ENCODE measurements around the gene ACSS1. TPM values are rescaled to one million over a fixed set of nuclear protein-coding genes. Genes with fewer than 3 reads are reported as not detected.
"Not testable (repeated sequence)": the region's sequence is repeated elsewhere in the genome, so short reads cannot be mapped to it uniquely, and the experiment has no call there.

The ACSS1 gene
- total RNA-seq, 1 donor from 2014 or later, result 3.7 TPM

DNA sequence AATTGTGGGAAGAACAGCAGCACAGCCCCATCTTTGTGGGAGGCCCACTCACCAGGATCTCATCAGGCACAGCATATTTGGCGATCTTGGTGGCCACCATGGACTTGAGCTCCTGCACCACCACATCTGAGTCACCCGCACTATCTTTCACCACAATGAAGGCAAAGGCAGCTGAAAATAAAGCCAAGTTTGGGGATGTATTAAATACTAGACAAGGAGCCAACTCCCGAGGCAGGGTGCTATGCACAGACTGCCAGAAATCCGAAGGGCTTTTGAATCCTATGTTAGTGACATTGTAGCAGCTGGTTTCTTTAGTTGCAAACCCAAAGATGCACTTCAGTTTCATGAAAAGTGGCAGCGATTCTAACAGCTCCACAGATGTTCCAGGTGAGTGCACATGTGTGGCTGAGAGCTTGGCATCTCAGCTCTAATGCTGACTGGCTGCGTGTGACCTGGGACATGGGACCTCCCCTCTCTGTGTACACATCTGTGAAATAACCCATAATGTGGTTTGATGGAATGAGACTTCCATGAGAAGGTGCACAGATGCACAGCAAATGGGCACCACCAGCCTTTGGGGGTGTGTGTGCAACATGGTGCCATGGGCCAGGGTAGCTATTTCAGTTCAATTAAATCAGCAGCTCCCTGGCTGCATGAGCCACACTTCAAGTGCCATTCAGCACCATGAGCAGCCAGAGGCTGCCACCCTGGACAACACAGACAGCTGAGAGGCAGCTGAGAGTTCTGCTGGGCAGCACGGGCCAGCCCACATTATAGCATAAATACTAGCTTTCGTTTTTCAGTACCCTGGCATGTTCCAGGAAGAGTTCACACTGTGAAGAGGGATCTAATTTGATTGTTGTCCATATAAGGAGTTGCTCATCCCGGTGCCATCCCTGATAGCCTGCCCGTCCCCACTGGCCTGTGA, 48.5 kb downstream of the ACSS1 start:
- DNase-seq, result no peak

DNA sequence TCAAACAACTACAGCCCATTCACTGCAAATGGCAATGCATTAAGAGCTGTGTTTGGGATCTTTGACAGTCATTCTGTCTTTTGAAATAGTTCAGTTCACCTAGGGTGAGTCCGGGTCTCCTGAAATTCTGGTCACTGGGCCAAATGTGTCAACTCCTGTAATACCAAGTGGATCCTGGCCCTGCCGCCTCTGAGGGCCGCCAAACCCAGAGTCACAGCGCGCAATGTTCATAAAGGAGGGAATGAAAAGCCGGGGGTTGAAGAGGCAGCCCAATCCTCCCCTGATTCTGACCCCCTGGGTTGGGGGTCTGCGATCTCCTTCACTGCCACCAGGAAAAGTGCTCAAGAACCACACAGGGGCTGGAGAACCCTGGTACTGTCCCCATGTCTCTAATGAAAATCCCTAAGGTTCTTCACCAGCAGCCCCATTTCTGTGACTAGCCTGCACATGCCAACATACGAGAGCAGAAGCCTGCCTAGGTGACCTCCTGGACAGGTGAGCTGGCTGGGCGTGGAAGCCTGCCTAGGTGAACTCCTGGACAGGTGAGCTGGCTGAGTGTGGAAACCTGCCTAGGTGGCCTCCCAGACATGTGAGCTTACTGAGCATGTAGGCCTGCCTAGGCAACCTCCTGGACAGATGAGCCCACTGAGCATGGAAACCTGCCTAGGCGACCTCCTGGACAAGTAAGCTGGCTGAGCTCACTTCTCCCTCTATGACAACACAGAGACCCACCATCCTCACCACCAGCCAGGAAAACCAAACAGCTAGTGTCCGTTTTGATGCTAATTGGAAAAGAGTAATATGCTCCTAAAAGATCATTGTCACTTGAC, 49.3 kb downstream of the ACSS1 start:
- no peak for DNase-seq

DNA sequence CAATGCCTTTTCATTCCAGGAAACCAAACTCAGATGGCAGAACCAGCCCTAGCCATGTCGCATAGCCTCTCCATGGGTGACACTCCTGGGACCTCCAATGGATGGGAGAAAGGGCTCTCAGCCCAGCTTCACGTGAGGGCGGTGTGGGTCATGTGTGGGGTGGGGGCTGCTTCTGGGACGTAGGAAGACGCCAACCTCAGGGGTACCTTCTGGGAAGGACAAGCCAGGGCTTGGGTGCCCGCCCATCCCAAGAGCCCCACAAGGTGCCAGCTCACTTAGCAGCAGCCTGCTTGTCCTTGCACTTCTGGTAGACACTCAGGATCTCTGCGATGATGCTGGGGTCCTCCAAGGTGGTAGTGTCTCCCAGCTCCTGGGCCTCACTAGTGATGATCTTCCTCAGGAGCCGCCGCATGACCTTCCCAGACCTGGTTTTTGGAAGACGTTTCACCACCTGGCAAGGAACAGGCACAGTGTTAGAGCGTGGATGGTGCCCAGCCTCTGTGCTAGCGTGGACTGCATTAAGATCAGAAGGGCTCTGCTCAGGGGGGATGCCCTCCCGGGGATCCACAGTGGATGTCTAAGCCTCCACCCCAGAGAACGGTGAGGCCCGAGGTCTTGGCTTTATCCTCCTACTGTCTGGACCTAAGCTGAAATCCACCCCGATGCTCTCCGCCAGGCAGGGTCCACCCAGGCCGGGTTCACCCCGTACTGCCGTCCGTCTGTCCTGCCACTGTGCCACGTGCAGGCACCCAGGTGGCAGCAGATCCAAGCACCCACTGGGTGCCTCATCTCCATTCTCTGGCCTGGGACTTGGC, 50.2 kb downstream of the ACSS1 start:
- no peak for DNase-seq

DNA sequence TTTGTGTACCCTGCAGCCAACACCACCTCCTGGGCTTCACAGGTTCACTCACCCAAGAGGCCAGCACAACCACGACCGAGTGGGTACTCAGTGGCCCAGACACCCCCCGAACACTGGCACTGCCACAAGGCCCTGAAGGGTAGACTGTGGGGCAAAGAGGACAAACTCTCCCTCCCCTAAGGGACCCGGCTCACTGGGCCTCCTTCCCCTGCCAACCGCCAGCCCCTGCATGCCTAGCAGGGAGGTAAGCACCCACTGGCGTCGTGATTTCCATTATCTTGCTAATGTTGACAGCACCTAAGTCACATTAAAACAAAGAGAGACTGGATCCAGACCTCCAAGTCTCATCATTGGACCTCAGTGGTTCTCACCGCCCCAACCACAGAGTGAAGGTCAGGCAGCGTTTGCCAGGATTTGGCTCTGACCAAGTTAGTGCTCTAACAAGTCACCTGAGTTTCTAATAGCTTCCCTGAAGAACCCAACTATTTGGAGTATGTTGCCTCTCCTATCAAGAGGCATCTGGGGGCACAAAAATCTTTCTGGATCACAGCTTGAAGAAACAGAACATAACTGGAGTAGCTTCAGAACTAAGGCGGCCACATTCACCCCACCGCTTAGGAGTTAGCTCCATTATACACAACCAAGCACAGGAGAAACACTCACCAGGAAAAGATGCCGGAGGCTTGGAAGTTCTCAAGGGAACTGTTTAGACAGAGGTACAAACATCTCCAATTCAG, 51.3 kb downstream of the ACSS1 start:
- DNase-seq, result no peak

DNA sequence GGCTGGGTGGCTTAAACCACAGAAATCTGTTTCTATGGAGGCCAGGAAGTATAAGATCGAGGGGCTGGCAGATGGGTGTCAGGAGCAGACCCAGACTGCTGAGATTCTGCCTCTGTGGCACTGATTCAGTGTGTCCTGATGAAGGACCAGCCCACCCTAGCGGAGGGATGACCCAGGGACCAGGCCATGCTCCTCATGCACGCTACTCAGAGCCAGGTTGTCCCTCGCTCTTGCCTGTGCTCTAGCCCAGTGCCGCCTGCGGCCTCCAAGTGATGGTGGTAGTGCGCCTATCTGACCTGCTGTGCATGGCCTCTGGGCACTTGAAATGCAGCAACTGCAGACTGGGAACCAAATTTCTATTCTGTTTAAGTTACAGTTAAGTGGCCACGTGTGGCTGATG, 52.3 kb downstream of the ACSS1 start:
- no peak for DNase-seq

DNA sequence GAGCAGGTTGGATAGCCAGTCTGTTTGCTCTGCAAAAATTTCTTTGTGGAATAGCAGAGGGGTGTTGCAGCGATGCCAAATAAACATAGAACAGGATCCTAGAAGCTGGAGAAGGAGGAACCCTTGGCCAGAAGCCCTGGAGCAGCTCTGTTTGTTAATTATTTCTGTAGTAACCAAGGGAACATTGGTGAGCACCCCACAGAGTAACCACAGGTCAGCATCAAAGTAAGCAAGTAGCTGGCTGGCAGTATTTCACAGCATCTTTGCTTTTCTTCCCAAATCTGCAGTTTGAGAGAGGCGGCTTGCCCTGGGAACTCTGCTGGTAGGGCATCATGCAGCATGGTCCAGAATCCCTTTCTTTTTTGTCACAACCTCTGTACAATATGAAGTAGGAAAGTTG, 52.7 kb downstream of the ACSS1 start:
- no peak for DNase-seq

DNA sequence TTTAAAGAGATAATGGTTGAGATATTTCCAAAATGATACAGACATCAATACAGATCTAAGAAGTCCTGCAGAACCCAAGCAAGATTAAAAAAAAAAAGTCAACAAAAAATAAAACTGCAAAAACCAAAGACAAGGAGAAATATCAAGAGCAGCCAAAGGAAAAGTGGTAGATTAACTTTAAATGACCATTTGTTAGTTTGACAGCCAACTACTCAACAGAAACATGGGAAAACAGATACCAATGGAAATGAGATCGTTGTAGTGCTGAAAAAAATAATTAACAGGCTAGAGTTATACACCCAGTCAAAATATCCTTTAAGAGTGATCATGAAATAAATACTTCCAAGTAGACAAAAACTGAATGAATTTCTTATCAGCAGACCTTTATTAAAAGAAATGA, 54.9 kb downstream of the ACSS1 start:
- no peak for DNase-seq

DNA sequence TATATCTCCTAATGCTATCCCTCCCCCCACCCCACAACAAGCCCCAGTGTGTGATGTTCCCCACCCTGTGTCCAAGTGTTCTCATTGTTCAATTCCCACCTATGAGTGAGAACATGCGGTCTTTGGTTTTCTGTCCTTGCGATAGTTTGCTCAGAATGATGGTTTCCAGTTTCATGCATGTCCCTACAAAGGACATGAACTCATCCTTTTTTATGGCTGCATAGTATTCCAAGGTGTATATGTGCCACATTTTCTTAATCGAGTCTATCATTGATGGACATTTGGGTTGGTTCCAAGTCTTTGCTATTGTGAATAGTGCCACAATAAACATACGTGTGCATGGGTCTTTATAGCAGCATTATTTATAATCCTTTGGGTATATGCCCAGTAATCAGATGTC, 56.6 kb downstream of the ACSS1 start:
- DNase-seq, result not testable (repeated sequence)

DNA sequence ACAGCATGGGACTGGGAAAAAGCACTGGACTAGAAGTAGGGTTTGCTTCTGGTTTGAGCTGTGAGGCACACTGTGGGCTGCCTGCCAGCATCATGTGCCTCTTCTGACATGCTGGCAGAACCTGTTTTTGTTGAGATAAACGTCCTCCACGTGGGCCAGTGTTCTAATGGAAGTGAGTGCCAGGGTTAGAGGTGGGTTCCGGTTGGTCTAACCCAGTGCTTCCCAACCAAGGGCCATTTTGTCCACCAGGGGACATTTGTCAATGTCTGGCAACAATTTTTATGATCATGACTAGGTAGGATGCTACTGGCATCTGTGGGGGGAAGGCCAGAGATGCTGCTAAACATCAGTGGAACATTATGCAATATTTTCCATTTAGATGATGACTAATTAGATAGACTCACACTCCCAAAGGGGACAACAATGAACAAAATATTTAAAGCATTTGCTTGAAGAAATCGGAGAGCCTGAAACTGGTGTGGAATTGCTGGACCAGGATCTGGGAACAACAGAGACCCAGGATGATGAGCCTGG, 57.6 kb downstream of the ACSS1 start:
- no peak for DNase-seq

DNA sequence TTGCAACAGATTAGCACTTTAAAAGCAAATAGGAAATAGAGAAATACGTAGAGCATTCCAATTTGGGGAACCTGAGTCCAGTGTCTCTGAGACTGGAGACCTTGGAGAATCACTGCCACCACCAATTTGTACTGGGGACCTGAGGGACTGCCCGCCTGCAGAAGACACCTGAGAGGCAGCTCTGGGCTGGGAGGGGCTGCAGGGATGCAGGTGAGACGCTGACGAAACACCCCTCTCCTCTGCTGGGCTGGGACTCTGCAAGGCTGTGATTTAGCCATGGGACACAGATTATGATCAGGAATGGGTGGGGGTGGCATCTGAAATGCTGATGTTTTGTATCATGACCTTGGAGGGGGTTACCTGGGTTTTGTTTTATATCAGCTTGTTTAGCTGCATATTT, 58.4 kb downstream of the ACSS1 start:
- no peak for DNase-seq

DNA sequence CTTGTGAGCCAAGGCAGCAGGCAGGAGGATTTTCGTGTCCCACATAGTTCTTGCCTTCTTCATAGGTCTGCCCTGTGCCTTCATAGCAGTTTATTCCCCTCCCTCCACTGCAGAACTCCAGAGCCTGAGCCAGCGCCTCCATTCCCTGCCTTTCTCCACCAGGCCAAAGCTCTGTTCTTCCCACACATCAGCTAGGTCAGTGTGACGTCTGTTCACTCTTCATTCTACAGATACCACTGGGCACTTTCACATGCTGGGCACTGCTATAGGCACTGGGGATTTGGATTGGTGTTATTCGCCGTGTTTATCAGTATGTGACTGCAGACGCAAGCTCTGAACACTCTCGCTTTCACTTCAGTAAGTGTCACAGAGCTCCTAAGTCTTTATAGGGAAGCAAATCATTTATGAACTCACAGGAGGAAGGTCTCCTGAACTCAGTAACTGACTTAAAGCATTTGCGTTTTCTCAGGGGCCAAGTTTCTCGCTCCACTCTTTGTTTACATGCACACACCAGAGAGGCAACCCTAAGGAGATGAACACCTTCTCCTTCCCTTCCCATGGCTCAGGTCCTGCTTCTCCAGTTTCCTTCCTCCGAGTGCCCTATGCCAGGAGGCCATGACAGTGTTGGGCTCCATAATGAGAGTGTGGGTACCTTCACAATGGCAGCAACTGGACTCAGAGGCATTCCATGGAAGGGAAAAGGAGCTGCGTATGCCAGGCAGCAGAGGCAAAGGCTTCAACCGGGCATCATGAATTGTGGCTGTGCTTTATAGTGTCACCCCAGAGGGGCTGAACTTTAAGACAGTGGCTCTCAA, 59.1 kb downstream of the ACSS1 start:
- no peak for DNase-seq

DNA sequence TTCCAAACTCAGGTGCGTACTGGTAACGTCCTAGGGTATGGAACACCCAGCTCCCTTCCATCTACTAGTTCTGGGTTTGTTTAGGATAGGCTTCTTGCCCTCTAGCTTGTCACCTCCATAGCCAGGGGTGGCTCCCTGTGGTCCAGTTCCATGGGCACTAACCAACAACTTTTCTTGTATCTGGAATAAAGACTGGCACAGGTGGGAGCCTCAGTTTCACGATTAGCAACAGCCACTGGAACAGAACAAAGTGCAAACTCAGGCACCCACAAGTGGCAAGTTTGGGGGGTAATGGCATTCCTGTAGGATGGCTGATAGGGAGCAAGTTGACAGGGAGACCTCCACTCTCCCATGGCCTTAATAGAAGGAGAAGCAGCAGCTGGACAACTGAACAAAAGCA, 59.8 kb downstream of the ACSS1 start:
- DNase-seq, result no peak

DNA sequence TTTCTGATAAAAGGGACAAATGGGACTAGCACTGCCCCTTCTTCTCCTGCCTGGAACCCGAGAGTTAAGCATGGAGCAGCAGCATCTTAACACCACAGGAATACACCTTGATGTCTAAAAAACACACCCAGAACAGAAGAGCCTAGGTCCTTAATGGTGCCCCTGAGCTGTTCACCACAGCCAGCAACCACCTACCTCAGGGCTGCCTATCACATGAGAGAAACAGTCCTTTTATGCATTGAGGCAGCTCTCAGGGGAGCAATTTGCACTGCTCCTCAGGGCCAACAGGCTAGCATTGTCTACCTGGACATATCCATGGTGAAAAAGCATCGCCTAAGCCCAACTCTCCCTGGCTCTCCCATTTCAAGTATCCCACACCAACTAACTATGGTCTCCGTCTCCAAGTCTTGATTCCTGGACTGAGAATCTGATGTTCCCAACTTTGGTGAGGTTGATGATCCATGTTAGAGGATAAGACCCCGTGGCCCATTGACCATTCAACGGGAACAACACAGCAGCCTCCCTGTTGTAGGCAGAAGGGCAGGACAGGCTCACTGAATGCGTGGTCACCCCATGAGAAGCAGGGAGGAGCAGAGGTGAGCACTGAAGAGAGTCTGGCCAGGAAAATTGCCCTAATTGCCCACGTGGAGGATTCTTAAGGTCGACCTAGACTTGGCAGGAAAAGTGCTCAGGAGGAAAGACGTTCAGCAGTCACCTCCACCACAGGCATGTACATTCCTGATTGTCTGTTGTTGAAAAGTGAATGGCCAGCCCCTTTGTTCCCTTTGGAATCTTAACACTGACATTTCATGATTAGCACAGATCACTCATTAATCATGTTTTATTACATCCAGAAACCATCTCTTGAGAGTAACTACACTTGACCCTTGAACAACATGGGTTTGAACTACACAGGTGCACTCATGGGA, 61.2 kb downstream of the ACSS1 start:
- no peak for DNase-seq

DNA sequence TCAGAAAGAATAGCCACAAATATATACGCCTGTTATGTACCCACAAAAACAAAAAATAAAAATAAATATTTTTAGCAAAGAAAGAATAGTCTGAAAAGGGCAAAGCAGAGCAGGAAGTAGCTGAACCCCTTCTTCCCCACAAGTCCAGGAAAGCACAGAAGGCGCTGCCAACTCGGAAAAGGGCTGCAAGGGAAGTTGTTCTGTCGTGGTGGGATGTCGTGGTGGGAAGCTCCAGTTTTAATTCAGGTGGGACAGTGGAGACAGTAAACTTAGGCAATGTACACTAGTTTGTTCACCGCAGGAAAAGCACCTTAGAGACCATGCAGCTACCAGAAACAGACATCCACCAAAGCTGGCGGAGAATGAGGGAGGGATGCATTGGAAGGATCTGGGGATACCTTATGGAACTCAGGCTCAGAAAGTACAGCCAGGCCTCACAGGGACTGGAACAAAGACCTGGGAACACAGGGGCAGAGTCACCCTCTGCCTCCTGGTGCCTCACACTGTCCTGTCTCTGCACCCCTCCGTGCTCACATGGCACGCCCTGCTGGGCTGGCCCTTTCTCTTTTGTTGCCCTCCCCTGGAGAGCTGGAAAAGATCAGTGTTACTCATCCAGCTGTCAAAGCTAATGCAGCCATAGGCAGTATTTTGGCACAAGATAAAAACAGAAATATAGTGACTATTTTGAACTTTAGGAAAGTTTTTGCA, 62.0 kb downstream of the ACSS1 start:
- DNase-seq, result no peak

DNA sequence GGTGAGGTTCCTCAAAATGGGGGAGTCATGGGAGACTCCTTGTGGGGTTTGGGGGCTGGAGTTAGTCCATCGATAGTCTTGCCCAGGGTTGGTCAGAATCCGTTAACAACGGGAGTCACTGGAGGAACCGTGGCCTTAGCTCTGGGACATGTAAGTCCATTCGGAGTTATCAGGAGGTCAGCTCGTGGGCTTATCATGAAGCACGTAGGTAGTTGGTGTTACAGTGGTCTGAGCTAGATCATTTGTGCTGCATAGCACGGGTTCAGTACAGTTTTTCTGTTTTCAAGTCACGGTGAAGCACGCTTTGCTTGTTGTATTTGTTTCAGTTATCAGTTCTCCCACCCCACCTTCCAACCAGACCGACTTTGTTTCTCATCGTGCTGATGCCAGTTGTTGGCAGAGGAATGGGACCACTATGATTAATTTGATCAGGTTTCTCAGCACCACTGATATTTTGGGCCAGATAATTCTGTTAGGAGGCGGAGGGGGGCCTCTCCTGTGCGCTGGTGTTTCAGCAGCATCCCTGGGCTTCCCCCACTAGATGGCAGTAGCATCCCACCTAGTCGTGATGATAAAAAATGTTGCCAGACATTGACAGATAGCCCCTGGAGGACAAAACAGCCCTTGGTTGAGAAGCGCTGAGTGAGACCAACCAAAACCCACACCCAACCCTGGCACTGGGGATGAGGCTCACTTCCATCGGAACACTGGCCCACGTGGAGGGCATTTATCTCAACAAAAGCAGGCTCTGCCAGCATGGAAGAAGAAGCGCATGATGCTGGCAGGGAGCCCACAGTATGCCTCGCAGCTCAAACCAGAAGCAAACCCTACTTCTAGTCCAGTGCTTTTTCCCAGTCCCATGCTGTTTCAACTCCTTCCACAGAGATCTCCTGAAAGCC, 63.2 kb downstream of the ACSS1 start:
- peak; percentile 79 for DNase-seq

DNA sequence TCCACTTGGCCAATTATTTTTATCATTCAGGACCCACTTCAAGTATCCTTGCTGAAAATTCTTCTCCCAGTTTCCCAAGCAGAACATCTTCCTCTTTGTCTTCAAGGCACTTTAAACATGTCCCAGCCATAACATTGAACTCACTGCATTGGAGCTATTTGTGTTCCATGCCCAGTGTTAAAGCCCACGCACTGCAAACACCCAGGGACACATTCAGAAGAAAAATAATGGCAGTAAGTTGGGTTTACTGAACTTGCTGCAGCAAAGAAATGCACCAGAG, 63.8 kb downstream of the ACSS1 start:
- no peak for DNase-seq

DNA sequence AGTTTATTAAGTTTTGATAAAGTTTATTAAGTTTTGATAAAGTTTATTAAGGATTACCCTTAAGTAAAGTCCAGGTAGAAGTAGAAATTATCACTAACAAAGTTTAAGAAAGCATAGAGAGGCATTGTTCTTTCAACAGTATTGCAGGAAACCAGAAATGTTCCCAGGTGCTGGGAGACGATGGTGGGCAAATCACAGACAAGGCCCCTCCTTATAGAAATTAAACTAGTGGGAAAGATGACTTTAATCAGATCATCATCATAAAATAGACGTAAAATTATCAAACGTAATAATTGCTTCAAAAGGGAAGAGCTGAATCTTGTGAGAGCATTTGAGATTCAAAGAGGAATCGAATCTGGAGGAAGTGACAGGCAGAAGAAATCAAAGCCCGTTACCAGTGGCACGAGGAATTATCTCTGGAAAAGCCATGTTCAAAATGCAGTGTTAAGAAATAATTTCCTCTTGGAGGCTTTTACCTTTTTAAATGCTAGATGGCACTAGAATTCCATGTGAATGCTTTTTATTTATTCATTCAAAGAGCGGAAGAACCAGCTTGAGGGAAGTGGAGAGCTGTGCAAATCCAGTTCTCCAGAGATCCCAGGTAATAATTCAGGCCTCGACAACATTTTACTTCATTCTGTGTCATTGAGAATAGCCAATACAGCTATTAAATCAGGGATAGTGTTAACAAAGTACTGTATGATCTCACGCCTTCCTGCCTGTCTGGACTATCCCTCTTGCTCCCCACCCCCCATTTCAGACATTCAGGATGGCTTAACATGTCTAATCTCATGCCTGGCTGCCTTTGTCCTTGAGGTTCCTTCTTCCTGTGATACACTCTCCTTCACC, 64.4 kb downstream of the ACSS1 start:
- DNase-seq, result no peak
